Measurements from ENCODE around the gene STX8.

DNA sequence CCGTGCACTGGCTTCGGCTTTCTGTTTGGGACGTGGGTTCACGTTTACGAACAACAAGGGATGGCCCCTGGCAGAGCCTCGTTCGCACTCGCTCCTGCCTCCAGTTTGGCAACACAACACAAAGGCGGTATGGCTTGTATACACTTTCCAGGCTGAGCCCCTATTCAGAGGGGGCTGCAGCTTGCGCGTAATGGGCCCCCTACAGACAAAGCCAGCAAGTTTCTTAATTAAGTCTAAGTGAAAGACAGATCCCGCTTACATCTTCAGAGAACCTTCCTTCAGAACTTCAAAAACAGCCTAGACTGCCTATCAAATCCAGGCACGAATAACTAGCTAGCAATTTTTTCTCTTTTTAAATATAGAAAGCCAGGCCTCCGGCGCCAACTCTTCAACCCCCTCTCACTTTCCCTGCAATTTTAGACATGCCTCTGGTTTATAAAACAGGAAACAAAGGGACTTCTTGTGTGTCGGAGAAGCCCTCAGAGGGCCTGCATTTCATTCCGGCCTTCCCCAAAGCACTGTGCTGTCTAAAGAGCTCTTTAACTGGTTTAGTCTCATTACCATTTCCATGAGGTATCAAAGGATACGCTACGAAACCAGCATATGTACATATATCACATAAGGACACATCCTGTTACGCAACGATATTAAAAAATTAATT, 244.9 kb downstream of the STX8 start:
- TF ChIP-seq SIN3A (IDR thresholded peaks at IDR 0.05; ENCODE audit: borderline replicate concordance, low read depth, low read length) (no peak), GABPA (IDR thresholded peaks at IDR 0.05; ENCODE audit: low read depth) (no peak), POLR2AphosphoS5 (IDR thresholded peaks at IDR 0.05; ENCODE audit: low read depth, low read length) (no peak), NRF1 (IDR thresholded peaks at IDR 0.05; ENCODE audit: low read depth, low read length) (no peak)
- TF ChIP-seq, protein P1, sequence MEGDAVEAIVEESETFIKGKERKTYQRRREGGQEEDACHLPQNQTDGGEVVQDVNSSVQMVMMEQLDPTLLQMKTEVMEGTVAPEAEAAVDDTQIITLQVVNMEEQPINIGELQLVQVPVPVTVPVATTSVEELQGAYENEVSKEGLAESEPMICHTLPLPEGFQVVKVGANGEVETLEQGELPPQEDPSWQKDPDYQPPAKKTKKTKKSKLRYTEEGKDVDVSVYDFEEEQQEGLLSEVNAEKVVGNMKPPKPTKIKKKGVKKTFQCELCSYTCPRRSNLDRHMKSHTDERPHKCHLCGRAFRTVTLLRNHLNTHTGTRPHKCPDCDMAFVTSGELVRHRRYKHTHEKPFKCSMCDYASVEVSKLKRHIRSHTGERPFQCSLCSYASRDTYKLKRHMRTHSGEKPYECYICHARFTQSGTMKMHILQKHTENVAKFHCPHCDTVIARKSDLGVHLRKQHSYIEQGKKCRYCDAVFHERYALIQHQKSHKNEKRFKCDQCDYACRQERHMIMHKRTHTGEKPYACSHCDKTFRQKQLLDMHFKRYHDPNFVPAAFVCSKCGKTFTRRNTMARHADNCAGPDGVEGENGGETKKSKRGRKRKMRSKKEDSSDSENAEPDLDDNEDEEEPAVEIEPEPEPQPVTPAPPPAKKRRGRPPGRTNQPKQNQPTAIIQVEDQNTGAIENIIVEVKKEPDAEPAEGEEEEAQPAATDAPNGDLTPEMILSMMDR (IDR thresholded peaks at IDR 0.05): no peak

Measured in SK-N-SH (cell line).